HG03103 (cell line): ENCODE results near the gene CASS4.
A peak's percentile ranks its signal among the peaks of the same experiment; 100 is the strongest.

Experiments used
- ATAC-seq: cut with Tn5 transposase; IDR thresholded peaks from one replicate; pipeline ENCODE4 v1.9.1; 2021; ENCODE audit warnings: low read depth; ENCODE audit not compliant: unreplicated experiment

CASS4 gene

GRCh38 chr20:56422076-56422823 is 10.2 kb downstream of the CASS4 start:
- no peak for ATAC-seq

GRCh38 chr20:56422824-56423189 is 10.7 kb downstream of the CASS4 start:
- ATAC-seq, result no peak

GRCh38 chr20:56423211-56423610 is 11.2 kb downstream of the CASS4 start:
- no peak for ATAC-seq

- no peak for ATAC-seq
Observed at GRCh38 chr20:56423886-56424285, 11.8 kb downstream of the CASS4 start.

- ATAC-seq, result no peak
Observed at GRCh38 chr20:56424931-56425330, 12.9 kb downstream of the CASS4 start.

DNA sequence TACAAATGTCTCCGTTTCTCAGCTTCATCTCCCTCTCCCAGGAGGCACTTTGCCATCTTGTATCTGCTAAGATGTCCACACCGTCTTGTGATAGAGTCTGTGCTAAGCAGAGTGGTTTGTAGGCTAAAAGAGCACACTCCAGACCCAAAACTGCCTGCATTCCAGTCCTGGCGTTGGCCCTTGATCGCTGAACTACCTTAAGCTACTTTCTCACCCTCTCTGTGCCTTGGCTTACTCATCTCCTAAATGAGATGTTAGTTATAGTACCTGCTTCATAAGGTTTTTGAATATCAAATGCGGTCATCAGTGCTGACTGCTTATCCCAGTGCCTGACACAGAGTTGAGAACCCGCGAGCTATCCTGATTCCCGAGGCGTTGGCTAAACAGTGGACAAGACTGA is 14.0 kb downstream of the CASS4 start:
- no peak for ATAC-seq

DNA sequence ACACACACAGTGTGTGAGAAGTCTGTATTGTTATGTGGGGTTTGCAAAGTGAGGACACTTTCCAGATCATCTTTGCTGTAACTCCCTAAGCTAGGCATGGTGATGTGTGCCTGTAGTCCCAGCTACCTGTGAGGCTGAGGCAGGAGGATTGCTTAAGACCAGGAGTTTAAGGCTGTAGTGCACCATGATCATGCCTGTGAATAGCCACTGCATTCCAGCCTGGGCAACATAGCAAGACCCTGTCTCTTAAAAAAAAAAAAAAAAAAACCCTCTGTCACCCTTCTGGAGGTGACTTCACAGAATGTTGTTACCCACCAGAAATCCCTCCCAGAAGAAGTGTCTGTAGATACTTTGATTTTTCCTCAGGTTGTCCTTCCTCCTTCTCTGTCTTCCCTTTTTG is 14.9 kb downstream of the CASS4 start:
- ATAC-seq, result no peak

- no peak for ATAC-seq
Observed at GRCh38 chr20:56427797-56428196, 15.7 kb downstream of the CASS4 start.

DNA sequence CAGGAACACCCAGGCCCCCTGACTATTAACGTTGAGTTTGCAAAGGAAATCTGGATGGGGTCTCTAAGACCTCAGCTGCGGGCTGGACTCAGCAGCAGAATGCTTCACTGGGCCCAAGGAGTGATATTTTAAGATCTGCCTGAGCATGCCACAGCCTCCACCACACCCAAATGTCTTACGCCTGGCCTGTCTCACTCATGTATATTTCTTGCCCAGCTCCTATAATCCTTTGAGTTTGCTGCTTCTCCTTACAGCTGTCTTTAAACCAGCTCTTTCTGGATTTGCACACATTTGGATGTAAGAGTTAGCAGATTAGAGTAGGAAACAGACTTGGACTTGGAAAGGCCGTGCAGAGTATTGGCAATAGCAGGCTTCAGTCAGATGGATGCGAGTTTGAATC is 16.4 kb downstream of the CASS4 start:
- no peak for ATAC-seq

DNA sequence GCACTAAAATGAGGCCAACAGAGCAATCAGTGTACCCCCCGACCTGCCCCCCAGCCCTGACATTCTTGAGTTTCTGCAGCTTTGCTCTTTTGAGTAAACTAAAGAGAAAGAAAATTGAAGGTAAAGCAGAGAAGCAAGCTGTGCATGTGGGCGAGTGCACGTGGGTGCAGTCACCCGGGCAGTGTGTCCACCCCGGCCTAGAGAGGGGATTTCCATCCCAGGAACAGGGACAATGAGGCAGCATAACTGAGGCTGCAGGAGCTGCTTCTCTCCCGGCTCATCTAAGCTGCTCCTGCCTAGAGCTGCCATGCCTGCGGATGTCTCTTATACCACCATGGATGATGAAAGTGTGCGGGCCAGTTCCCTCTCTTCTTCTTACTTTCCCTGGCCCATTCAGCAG is 16.8 kb downstream of the CASS4 start:
- ATAC-seq, result no peak

DNA sequence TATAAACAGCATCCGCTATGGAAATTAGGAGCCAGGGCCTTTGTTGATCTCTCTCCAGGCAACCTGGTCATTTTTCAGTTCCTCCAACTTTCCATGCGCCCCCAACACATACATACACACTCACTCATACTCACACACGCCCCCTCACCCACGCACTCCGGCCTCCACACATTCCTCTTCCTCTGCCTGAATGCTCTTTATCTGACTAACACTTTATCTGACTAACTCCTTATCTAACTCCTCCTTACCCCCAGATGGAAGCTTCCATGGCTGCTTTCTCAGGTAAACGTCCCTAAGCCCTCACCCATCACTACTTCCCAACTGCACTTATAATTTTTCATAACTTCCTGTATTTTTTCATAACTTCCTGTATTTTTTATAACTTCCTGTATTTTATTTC is 17.4 kb downstream of the CASS4 start:
- no peak for ATAC-seq

GRCh38 chr20:56429941-56430340 is 17.9 kb downstream of the CASS4 start:
- ATAC-seq, result no peak

- ATAC-seq, result no peak
Observed at GRCh38 chr20:56430461-56430860, 18.4 kb downstream of the CASS4 start.

- no peak for ATAC-seq
Observed at GRCh38 chr20:56430957-56431356, 18.9 kb downstream of the CASS4 start.

DNA sequence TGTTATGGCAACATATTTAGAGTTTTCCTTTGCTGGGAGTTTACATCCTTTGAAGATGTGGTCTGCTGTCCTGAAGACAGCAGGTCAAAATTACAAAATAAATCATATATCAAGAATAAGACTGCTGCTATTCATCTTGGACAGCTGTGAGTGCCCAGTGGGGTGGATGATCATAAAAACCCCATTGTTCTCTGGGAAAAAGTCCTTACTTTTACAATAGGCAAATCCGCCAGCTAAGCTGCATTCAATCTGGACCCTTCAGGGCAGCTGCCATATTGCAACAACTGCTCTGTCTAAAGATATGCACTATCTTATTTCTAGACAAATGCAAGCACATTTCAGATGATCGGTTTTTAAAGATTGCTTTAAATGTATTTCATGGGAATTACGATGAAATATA is 19.4 kb downstream of the CASS4 start:
- ATAC-seq, result no peak

- no peak for ATAC-seq
Observed at GRCh38 chr20:56433221-56433879, 21.3 kb downstream of the CASS4 start.

- ATAC-seq, result no peak
Observed at GRCh38 chr20:56433880-56434255, 21.8 kb downstream of the CASS4 start.

DNA sequence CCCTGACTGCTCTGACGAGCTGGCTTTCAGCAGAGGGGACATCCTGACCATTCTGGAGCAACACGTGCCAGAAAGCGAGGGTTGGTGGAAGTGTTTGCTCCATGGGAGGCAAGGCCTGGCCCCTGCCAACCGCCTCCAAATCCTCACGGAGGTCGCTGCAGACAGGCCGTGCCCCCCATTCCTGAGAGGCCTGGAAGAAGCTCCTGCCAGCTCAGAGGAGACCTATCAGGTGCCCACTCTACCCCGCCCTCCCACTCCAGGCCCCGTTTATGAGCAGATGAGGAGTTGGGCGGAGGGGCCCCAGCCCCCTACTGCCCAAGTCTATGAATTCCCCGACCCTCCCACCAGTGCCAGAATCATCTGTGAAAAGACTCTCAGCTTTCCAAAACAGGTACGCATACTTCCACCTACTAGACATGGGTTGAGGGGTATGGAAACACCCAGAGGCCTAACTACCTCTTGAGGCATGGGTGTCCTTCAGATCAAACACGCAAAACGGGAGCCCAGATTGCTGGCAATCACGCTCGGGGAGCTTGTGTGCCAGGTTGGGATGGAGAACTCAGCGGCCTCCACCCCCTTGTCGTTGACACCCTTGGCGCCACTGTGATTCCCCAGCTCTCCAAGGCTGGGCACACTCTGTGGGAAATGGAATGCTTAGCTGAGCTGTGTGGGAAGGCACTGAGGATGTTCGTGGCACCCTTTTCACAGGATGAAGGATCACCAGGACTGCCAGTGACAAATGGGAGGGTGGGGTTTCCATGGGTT is 25.3 kb downstream of the CASS4 start:
- ATAC-seq, result no peak

GRCh38 chr20:56438284-56438683 is 26.2 kb downstream of the CASS4 start:
- ATAC-seq, result no peak

- ATAC-seq, result no peak
Observed at GRCh38 chr20:56439771-56440291, 27.8 kb downstream of the CASS4 start.

DNA sequence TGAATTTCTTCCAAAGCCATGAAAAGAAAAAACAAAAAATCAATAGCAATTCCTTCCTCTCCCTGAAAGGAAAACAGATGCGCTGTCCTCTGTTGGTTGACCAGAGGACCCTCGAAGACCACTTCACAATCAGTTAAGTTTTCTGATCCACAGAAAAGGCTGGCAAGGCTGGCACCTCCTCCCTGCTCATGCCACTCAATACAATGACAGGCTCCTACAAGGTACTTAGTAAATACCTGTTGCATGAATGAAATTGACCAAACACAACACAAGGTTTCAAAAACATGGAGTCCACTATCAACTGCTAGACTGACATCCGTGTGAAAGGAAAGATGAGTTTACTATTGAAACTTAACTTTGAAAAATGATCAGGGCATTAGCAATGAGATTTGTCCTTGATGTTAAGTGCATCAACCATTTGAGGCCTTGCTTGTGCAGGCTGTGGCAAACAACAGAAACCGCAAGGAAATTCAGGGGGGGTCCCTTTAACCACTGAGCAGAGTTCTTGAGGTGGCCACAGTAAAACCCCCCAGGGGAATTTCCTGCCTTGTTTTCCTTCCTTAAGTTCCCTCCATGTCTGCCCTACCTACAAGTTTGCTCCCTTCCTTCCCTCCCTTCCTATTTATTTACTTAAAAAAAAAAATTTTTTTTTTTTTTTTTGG is 28.4 kb downstream of the CASS4 start:
- ATAC-seq, result peak; percentile 68
